PC-9 (cell line): ENCODE data around the gene PDE4C. TPM values are rescaled to one million over a fixed set of nuclear protein-coding genes. Genes with fewer than 3 reads are reported as not detected.

Experiments used
- BruUV-seq: library from RNA; stranded (reverse); fragments of 400-500 nt; replicated peaks from 2 replicates; lab custom pipeline; 2021; lab: Mats Ljungman, UMichigan
- CTCF ChIA-PET: fragments of 300-600 bp; sonication (Branson Sonifier 250); formaldehyde crosslinking; loops from one replicate; lab custom pipeline; 2022; ENCODE audit warnings: antibody characterized with exemption; lab: Charles Lee
- POLR2A ChIA-PET: fragments of 300-600 bp; sonication (Branson Sonifier 250); formaldehyde crosslinking; loops from one replicate; lab custom pipeline; 2022; ENCODE audit warnings: antibody characterized with exemption; ENCODE audit not compliant: unreplicated experiment; lab: Charles Lee
- DNase-seq, 2 experiments: peaks; one replicate each; pipeline versions ENCODE4 v3.0.0 to v3.0.0-alpha.2; 2015 to 2022; ENCODE audit warnings: mixed read lengths in 1 of 2
- H2AFZ ChIP-seq: fragments of 200-600 bp; sonication (generic); 2 replicates; pipeline ENCODE4 v1.8.1; 2017; ENCODE audit warnings: antibody characterized with exemption
- H3F3A ChIP-seq: fragments of 200-600 bp; sonication (generic); 2 replicates; pipeline ENCODE4 v1.8.1; 2017; ENCODE audit warnings: antibody characterized with exemption, mild to moderate bottlenecking, low read depth; ENCODE audit not compliant: insufficient read depth
- H3K27ac ChIP-seq: fragments of 200-600 bp; sonication (generic); 2 replicates; pipeline ENCODE4 v1.6.1; 2016; ENCODE audit warnings: mixed run types
- H3K27me3 ChIP-seq: fragments of 200-600 bp; sonication (generic); 2 replicates; pipeline ENCODE4 v1.6.1; 2016; ENCODE audit warnings: low read depth, mixed run types; ENCODE audit not compliant: insufficient read depth
- H3K36me3 ChIP-seq: fragments of 200-600 bp; sonication (generic); 2 replicates; pipeline ENCODE4 v1.6.1; 2016; ENCODE audit warnings: low read depth, mixed run types
- H3K4me1 ChIP-seq: fragments of 200-600 bp; sonication (generic); replicated peaks from 2 replicates; pipeline ENCODE4 v1.6.1; 2016; ENCODE audit warnings: mixed run types; ENCODE audit not compliant: insufficient read depth
- H3K4me2 ChIP-seq: fragments of 200-600 bp; sonication (generic); 2 replicates; pipeline ENCODE4 v1.6.1; 2017; ENCODE audit warnings: mixed run types
- H3K4me3 ChIP-seq: fragments of 200-600 bp; sonication (generic); 2 replicates; pipeline ENCODE4 v1.6.1; 2016; ENCODE audit warnings: mixed run types
- H3K79me2 ChIP-seq: fragments of 200-600 bp; sonication (generic); 2 replicates; pipeline ENCODE4 v1.6.1; 2017; ENCODE audit warnings: low read depth, mixed run types
- H3K9me2 ChIP-seq: fragments of 200-600 bp; sonication (generic); 2 replicates; pipeline ENCODE4 v1.8.1; 2017; ENCODE audit warnings: mild to moderate bottlenecking; ENCODE audit not compliant: insufficient read depth
- H3K9me3 ChIP-seq: fragments of 200-600 bp; sonication (generic); 2 replicates; pipeline ENCODE4 v1.8.1; 2016; ENCODE audit warnings: low read depth; ENCODE audit not compliant: insufficient read depth
- H4K20me1 ChIP-seq: fragments of 200-600 bp; sonication (generic); 2 replicates; pipeline ENCODE4 v1.8.1; 2017; ENCODE audit not compliant: insufficient read depth
- CTCF ChIP-seq: fragments of 200-600 bp; sonication (generic); conservative IDR thresholded peaks from 2 replicates; pipeline ENCODE4 v1.6.1; 2017; ENCODE audit warnings: mixed run types, antibody characterized with exemption, mild to moderate bottlenecking, moderate library complexity
- EZH2 ChIP-seq: fragments of 200-600 bp; sonication (generic); IDR thresholded peaks from 2 replicates; pipeline ENCODE4 v1.8.0; 2017; ENCODE audit warnings: antibody characterized with exemption, low read depth
- intact Hi-C: fragments of 100-400 bp; cut with micrococcal nuclease; formaldehyde crosslinking; loops from one replicate; pipeline ENCODE4 v1.10.0; 2022; ENCODE audit not compliant: unreplicated experiment
- total RNA-seq: library from RNA; stranded (reverse); gene quantifications from 2 replicates; pipeline ENCODE4 v1.2.3, GENCODE V29; 2021

The PDE4C gene
- total RNA-seq, 1 experiment from 2014 or later, result 2.2 TPM

GRCh38 chr19:18230941-18231734 lies 4.9 kb upstream of the PDE4C start:
- TF ChIP-seq CTCF, result no peak
- no peak for TF ChIP-seq EZH2
- H3K4me1 ChIP-seq, result peaks cover 5% of the 10 kb centered on the region; the same call in 1 of the 2 replicates
- no peak overlapping the region for H3K4me3 ChIP-seq
- no peak overlapping the region for H3K27ac ChIP-seq
- ChIA-PET CTCF (interaction anchor here (0.6 kb wide), 1 partner anchor 22 kb away, joined by 5 read pairs; no protein-coding TSS in a partner anchor), POLR2A (interaction anchor here (0.6 kb wide), 1 partner anchor 39 kb away, joined by 12 read pairs; no protein-coding TSS in a partner anchor)
- no TSS peak for BruUV-seq
- DNase-seq, result no peak
- no peak overlapping the region for H2AFZ ChIP-seq
- peaks cover 28% of the 10 kb centered on the region for H3F3A ChIP-seq
- 0 out of 2 replicates have a peak overlapping the region, but pooled peaks have one; percentile 32 for H3K4me2 ChIP-seq
- no peaks in the 10 kb centered on the region for H3K36me3 ChIP-seq
- intact Hi-C loops, result no loop called here
- H3K9me2 ChIP-seq, result no peaks in the 10 kb centered on the region
- H4K20me1 ChIP-seq, result peaks cover 5% of the 10 kb centered on the region
- H3K79me2 ChIP-seq, result no peaks in the 10 kb centered on the region
- H3K27me3 ChIP-seq, result no peaks in the 10 kb centered on the region
- H3K9me3 ChIP-seq, result no peaks in the 10 kb centered on the region

DNA sequence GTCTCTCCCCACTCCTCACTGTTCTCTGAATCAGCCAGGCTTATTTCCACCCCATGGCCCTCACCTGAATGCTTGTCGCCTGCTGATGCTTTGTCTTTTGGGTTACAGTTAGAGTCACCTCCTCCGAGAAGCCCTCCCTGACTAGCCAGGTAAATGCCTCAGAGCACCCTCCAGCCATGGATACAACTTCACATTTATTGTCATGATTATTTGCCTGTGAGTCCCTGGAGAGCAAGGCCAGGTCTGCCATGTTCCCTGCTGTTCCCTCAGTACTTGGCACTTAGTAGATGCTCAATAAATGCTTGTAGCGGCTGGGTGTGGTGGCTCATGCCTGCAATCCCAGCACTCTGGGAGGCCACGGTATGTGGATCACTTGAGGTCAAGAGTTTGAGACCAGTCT lies 3.7 kb upstream of the PDE4C start:
- Histone ChIP-seq H3K27me3 (no peaks in the 10 kb centered on the region), H3K9me3 (no peaks in the 10 kb centered on the region), H3K36me3 (no peaks in the 10 kb centered on the region), H3F3A (peaks cover 28% of the 10 kb centered on the region), H2AFZ (no peak overlapping the region), H3K27ac (no peak overlapping the region), H3K4me1 (peaks cover 5% of the 10 kb centered on the region; the same call in 1 of the 2 replicates), H3K4me3 (no peak overlapping the region), H3K79me2 (no peaks in the 10 kb centered on the region), H3K9me2 (no peaks in the 10 kb centered on the region), H3K4me2 (no peak overlapping the region), H4K20me1 (peaks cover 5% of the 10 kb centered on the region)
- no TSS peak for BruUV-seq
- DNase-seq, result no peak
- POLR2A ChIA-PET, result no interaction called here
- TF ChIP-seq CTCF (no peak), EZH2 (no peak)
- CTCF ChIA-PET, result interaction anchor here (0.6 kb wide), 1 partner anchor 17 kb away, joined by 5 read pairs; no protein-coding TSS in a partner anchor
- intact Hi-C loops, result no loop called here

DNA sequence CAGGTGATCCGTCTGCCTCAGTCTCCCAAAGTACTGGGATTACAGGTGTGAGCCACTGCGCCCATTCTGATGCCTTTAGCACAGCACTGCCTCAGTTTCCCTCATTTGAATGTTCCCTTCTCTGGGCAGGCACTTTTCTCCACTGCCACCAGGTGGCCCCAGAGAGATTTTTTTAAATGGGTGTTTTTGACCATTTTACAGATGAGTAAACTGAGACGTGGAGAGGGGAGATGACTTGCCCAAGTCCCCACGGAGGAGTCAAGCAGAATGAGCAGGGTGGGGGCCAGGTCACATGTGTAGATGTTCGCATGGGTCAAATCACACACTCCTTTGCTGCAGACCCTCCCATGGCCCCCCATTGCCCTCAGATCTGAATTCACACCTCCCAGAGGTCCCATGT lies 3.2 kb upstream of the PDE4C start:
- Histone ChIP-seq H3K4me1 (peaks cover 8% of the 10 kb centered on the region; the same call in 1 of the 2 replicates), H2AFZ (no peak overlapping the region), H3K9me3 (no peaks in the 10 kb centered on the region), H3K27ac (no peak overlapping the region), H3K36me3 (no peaks in the 10 kb centered on the region), H4K20me1 (peaks cover 5% of the 10 kb centered on the region), H3K4me2 (no peak overlapping the region), H3F3A (peaks cover 28% of the 10 kb centered on the region), H3K9me2 (no peaks in the 10 kb centered on the region), H3K27me3 (no peaks in the 10 kb centered on the region), H3K4me3 (no peak overlapping the region), H3K79me2 (no peaks in the 10 kb centered on the region)
- no TSS peak for BruUV-seq
- ChIA-PET POLR2A (no interaction called here), CTCF (no interaction called here)
- no peak for TF ChIP-seq EZH2
- peak; percentile 81 for TF ChIP-seq CTCF
- no peak for DNase-seq
- intact Hi-C loops, result no loop called here
